Effector memory CD8-positive, alpha-beta T cell (primary cell): ENCODE results near the gene CD5L.
A peak's percentile ranks its signal among the peaks of the same experiment; 100 is the strongest.

Experiments used
- ATAC-seq: fragments of 150-1000 bp; cut with Tn5 transposase; replicated peaks from 2 replicates; pipeline ENCODE4 v1.10.0; 2021; ENCODE audit warnings: mild to moderate bottlenecking, moderate library complexity
- DNase-seq, 3 experiments: peaks; one replicate each; pipeline ENCODE4 v3.0.0; 2021
- H3K27ac Mint-ChIP-seq, 2 donors: one replicate each; pipeline ENCODE4 v1.8.0; 2022; ENCODE audit warnings: mild to moderate bottlenecking in 2 of 2, mixed read lengths in 2 of 2, moderate library complexity in 2 of 2
- H3K27me3 Mint-ChIP-seq, 2 donors: one replicate each; pipeline ENCODE4 v1.8.0; 2022; ENCODE audit warnings: mixed read lengths in 2 of 2
- H3K36me3 Mint-ChIP-seq: one replicate; pipeline ENCODE4 v1.8.0; 2022; ENCODE audit warnings: mild to moderate bottlenecking, moderate library complexity, mixed read lengths; ENCODE audit not compliant: insufficient read depth
- H3K4me1 Mint-ChIP-seq, 2 donors: one replicate each; pipeline ENCODE4 v1.8.0; 2022; ENCODE audit warnings: low read depth in 2 of 2, mixed read lengths in 2 of 2
- H3K4me3 Mint-ChIP-seq, 2 donors: one replicate each; pipeline ENCODE4 v1.8.0; 2022; ENCODE audit warnings: mild to moderate bottlenecking in 2 of 2, mixed read lengths in 2 of 2, moderate library complexity in 2 of 2
- H3K9me3 Mint-ChIP-seq, 2 donors: one replicate each; pipeline ENCODE4 v1.8.0; 2022; ENCODE audit warnings: mixed read lengths in 2 of 2

The CD5L gene

GRCh38 chr1:157834430-157834829 lies 7.2 kb downstream of the CD5L start:
- Mint-ChIP-seq H3K4me1 (no peaks in the 10 kb centered on the region), H3K9me3 (no peaks in the 10 kb centered on the region), H3K36me3 (no peaks in the 10 kb centered on the region), H3K27me3 (peaks cover 0 to 16% of the 10 kb centered on the region in 2 donors), H3K27ac (no peak overlapping the region), H3K4me3 (no peak overlapping the region)
- DNase-seq (no peak), ATAC-seq (no peak)

- H3K27ac Mint-ChIP-seq = no peak overlapping the region
- no peak for DNase-seq
- no peaks in the 10 kb centered on the region for H3K36me3 Mint-ChIP-seq
Measured at GRCh38 chr1:157833145-157833544, 8.5 kb downstream of the CD5L start.

GRCh38 chr1:157831968-157832626 lies 9.5 kb downstream of the CD5L start:
- no peaks in the 10 kb centered on the region for H3K4me1 Mint-ChIP-seq
- ATAC-seq (no peak), DNase-seq (no peak)
- no peaks in the 10 kb centered on the region for H3K9me3 Mint-ChIP-seq
- H3K36me3 Mint-ChIP-seq = no peaks in the 10 kb centered on the region
- H3K27ac Mint-ChIP-seq = no peak overlapping the region
- H3K27me3 Mint-ChIP-seq = peaks cover 0 to 26% of the 10 kb centered on the region in 2 donors
- no peak overlapping the region for H3K4me3 Mint-ChIP-seq

More at GRCh38 chr1:157833145-157833544, 8.5 kb downstream of the CD5L start:
- H3K4me1 Mint-ChIP-seq = no peaks in the 10 kb centered on the region
- H3K27me3 Mint-ChIP-seq = peaks cover 0 to 26% of the 10 kb centered on the region in 2 donors
- H3K9me3 Mint-ChIP-seq = no peaks in the 10 kb centered on the region
- H3K4me3 Mint-ChIP-seq = no peak overlapping the region
- no peak for ATAC-seq

GRCh38 chr1:157830887-157831286 lies 10.7 kb downstream of the CD5L start:
- no peaks in the 10 kb centered on the region for H3K9me3 Mint-ChIP-seq
- no peaks in the 10 kb centered on the region for H3K36me3 Mint-ChIP-seq
- H3K4me1 Mint-ChIP-seq = no peaks in the 10 kb centered on the region
- DNase-seq (no peak), ATAC-seq (no peak)
- H3K4me3 Mint-ChIP-seq = no peak overlapping the region
- H3K27me3 Mint-ChIP-seq = peaks cover 0 to 26% of the 10 kb centered on the region in 2 donors
- H3K27ac Mint-ChIP-seq = no peak overlapping the region

- ATAC-seq (no peak), DNase-seq (no peak)
- H3K36me3 Mint-ChIP-seq = no peaks in the 10 kb centered on the region
- H3K4me1 Mint-ChIP-seq = no peaks in the 10 kb centered on the region
- H3K4me3 Mint-ChIP-seq = no peak overlapping the region
- H3K9me3 Mint-ChIP-seq = no peaks in the 10 kb centered on the region
- H3K27me3 Mint-ChIP-seq = peaks cover 12 to 27% of the 10 kb centered on the region in 2 donors
- no peak overlapping the region for H3K27ac Mint-ChIP-seq
Measured at GRCh38 chr1:157829711-157830110, 11.9 kb downstream of the CD5L start.

GRCh38 chr1:157829210-157829609 lies 12.4 kb downstream of the CD5L start:
- no peaks in the 10 kb centered on the region for H3K36me3 Mint-ChIP-seq
- peaks cover 14 to 32% of the 10 kb centered on the region in 2 donors for H3K27me3 Mint-ChIP-seq
- no peak overlapping the region for H3K4me3 Mint-ChIP-seq
- no peak for ATAC-seq
- H3K9me3 Mint-ChIP-seq = no peaks in the 10 kb centered on the region
- DNase-seq = no peak
- no peak overlapping the region for H3K27ac Mint-ChIP-seq
- H3K4me1 Mint-ChIP-seq = no peaks in the 10 kb centered on the region

GRCh38 chr1:157820299-157820698 lies 21.3 kb downstream of the CD5L start:
- H3K27me3 Mint-ChIP-seq = peaks cover 7 to 15% of the 10 kb centered on the region in 2 donors
- DNase-seq (no peak), ATAC-seq (no peak)
- no peak overlapping the region for H3K4me3 Mint-ChIP-seq
- no peak overlapping the region for H3K27ac Mint-ChIP-seq
- H3K4me1 Mint-ChIP-seq = no peaks in the 10 kb centered on the region
- no peaks in the 10 kb centered on the region for H3K36me3 Mint-ChIP-seq
- no peaks in the 10 kb centered on the region for H3K9me3 Mint-ChIP-seq

GRCh38 chr1:157819896-157820295 lies 21.7 kb downstream of the CD5L start, which contains the start of gene FCRL1:
FCRL1 (minus strand) TSS chr1:157820120; CDS start chr1:157820037, 83 bp downstream.
- no peaks in the 10 kb centered on the region for H3K36me3 Mint-ChIP-seq
- peaks cover 7 to 10% of the 10 kb centered on the region in 2 donors for H3K27me3 Mint-ChIP-seq
- no peaks in the 10 kb centered on the region for H3K9me3 Mint-ChIP-seq
- no peak within 1 kb of the TSS for H3K4me3 Mint-ChIP-seq
- no peak for ATAC-seq
- H3K27ac Mint-ChIP-seq = no peak within 1 kb of the TSS
- no peaks in the 10 kb centered on the region for H3K4me1 Mint-ChIP-seq
- DNase-seq = no peak

- ATAC-seq = no peak
- no peaks in the 10 kb centered on the region for H3K4me1 Mint-ChIP-seq
- peaks cover under 1 to 11% of the 10 kb centered on the region in 2 donors for H3K27me3 Mint-ChIP-seq
- H3K9me3 Mint-ChIP-seq = no peaks in the 10 kb centered on the region
- no peak for DNase-seq
- H3K36me3 Mint-ChIP-seq = no peaks in the 10 kb centered on the region
- no peak overlapping the region for H3K4me3 Mint-ChIP-seq
- no peak overlapping the region for H3K27ac Mint-ChIP-seq
Measured at GRCh38 chr1:157819215-157819614, 22.4 kb downstream of the CD5L start.

GRCh38 chr1:157813269-157813668 lies 28.3 kb downstream of the CD5L start:
- no peak for DNase-seq
- Mint-ChIP-seq H3K4me1 (no peaks in the 10 kb centered on the region), H3K27me3 (peaks cover 4 to 15% of the 10 kb centered on the region in 2 donors), H3K9me3 (peaks cover 0 to 4% of the 10 kb centered on the region in 2 donors), H3K36me3 (no peaks in the 10 kb centered on the region), H3K4me3 (no peak overlapping the region), H3K27ac (no peak overlapping the region)
- ATAC-seq = no peak

- Mint-ChIP-seq H3K27ac (no peak overlapping the region), H3K4me1 (no peaks in the 10 kb centered on the region), H3K36me3 (no peaks in the 10 kb centered on the region), H3K4me3 (no peak overlapping the region), H3K27me3 (peaks cover 9 to 15% of the 10 kb centered on the region in 2 donors), H3K9me3 (no peaks in the 10 kb centered on the region)
- DNase-seq = no peak
- peak; percentile 69 for ATAC-seq
Measured at GRCh38 chr1:157806431-157807149, 35.0 kb downstream of the CD5L start.

- Mint-ChIP-seq H3K27me3 (peaks cover 9 to 12% of the 10 kb centered on the region in 2 donors), H3K36me3 (no peaks in the 10 kb centered on the region), H3K9me3 (no peaks in the 10 kb centered on the region), H3K4me1 (no peaks in the 10 kb centered on the region), H3K4me3 (no peak overlapping the region), H3K27ac (no peak overlapping the region)
- DNase-seq (no peak), ATAC-seq (no peak)
Measured at GRCh38 chr1:157803851-157804250, 37.8 kb downstream of the CD5L start.

GRCh38 chr1:157799996-157800395 lies 41.6 kb downstream of the CD5L start:
- Mint-ChIP-seq H3K27me3 (no peaks in the 10 kb centered on the region), H3K4me3 (no peak overlapping the region), H3K4me1 (no peaks in the 10 kb centered on the region), H3K27ac (no peak overlapping the region), H3K9me3 (no peaks in the 10 kb centered on the region), H3K36me3 (no peaks in the 10 kb centered on the region)
- ATAC-seq = no peak
- DNase-seq = no peak

- Mint-ChIP-seq H3K27me3 (no peaks in the 10 kb centered on the region), H3K4me1 (no peaks in the 10 kb centered on the region), H3K27ac (no peak overlapping the region), H3K9me3 (no peaks in the 10 kb centered on the region), H3K4me3 (no peak overlapping the region), H3K36me3 (no peaks in the 10 kb centered on the region)
- no peak for DNase-seq
- ATAC-seq = no peak
Measured at GRCh38 chr1:157798211-157798610, 43.4 kb downstream of the CD5L start.
